NCI-H446 (cell line): ENCODE measurements around the gene CAPN6.

ENCODE experiments used
- DNase-seq, 2 experiments: peaks; one replicate each; lab custom pipeline; 2025; lab: John Stamatoyannopoulos, UW

Gene CAPN6

GRCh38 chrX:111200327-111200726 lies 70.0 kb downstream of the CAPN6 start:
- no peak for DNase-seq

GRCh38 chrX:111199505-111199904 lies 70.8 kb downstream of the CAPN6 start:
- no peak for DNase-seq
